Mammary epithelial cell (primary cell): Measurements from ENCODE around the gene SLC38A8.

Experiments
- CTCF ChIP-seq, 2 donors: IDR thresholded peaks in 1 of 2; conservative IDR thresholded peaks in 1 of 2; 2 replicates each; pipeline ENCODE4 v1.5.1; 2011 to 2012; ENCODE audit warnings: inconsistent platforms in 2 of 2, low read length in 2 of 2, mild to moderate bottlenecking in 2 of 2, control low read depth in 1 of 2, low read depth in 1 of 2; ENCODE audit not compliant: insufficient read depth in 1 of 2; ENCODE audit errors: extremely low read depth in 1 of 2
- EZH2 ChIP-seq: IDR thresholded peaks from 2 replicates; pipeline ENCODE4 v1.6.1; 2012; ENCODE audit warnings: low read length, inconsistent platforms, borderline replicate concordance

- TF ChIP-seq CTCF (conservative IDR thresholded peaks at IDR 0.05 in 1 of 2, IDR thresholded peaks at IDR 0.05 in 1 of 2; ENCODE audit: extremely low read depth in 1 of 2, insufficient read depth in 1 of 2, low read depth in 1 of 2, low read length in 2 of 2) (no peak), EZH2 (no peak)
These were observed 15.6 kb upstream of the SLC38A8 start for GRCh38 chr16:84058211-84058610.
